ENCODE results near the gene FUZ. TPM values are rescaled to one million over a fixed set of nuclear protein-coding genes. Genes with fewer than 3 reads are reported as not detected.

Gene FUZ
- total RNA-seq, 1 donor from 2014 or later: 10.8 TPM

DNA sequence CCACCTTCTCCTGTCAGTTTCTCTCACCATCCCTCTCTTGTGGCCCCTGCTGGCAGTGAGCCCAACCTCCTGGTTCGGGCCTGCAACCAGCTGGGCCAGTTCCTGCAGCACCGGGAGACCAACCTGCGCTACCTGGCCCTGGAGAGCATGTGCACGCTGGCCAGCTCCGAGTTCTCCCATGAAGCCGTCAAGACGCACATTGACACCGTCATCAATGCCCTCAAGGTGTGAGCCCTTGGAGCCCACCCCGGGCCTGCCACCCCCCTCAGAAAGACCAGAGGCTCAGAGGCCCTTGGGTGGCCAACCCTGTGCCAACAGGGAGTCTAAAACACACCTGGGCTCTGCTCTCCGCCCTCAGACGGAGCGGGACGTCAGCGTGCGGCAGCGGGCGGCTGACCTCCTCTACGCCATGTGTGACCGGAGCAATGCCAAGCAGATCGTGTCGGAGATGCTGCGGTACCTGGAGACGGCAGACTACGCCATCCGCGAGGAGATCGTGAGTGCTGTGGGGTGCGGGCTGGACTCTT lies 13.8 kb downstream of the FUZ start:
- H3K27me3 Mint-ChIP-seq (ENCODE audit: low read depth): no peaks in the 10 kb centered on the region
- no peaks in the 10 kb centered on the region for H3K9me3 Mint-ChIP-seq (ENCODE audit: low read depth)
- peaks cover 8% of the 10 kb centered on the region for H3K4me1 Mint-ChIP-seq (ENCODE audit: low read depth)
- peaks cover 38% of the 10 kb centered on the region for H3K36me3 Mint-ChIP-seq (ENCODE audit: low read depth)
- no peak overlapping the region for H3K4me3 Mint-ChIP-seq (ENCODE audit: unreplicated experiment)
- DNase-seq (ENCODE audit: low spot score): no peak
- TF ChIP-seq, protein P1, sequence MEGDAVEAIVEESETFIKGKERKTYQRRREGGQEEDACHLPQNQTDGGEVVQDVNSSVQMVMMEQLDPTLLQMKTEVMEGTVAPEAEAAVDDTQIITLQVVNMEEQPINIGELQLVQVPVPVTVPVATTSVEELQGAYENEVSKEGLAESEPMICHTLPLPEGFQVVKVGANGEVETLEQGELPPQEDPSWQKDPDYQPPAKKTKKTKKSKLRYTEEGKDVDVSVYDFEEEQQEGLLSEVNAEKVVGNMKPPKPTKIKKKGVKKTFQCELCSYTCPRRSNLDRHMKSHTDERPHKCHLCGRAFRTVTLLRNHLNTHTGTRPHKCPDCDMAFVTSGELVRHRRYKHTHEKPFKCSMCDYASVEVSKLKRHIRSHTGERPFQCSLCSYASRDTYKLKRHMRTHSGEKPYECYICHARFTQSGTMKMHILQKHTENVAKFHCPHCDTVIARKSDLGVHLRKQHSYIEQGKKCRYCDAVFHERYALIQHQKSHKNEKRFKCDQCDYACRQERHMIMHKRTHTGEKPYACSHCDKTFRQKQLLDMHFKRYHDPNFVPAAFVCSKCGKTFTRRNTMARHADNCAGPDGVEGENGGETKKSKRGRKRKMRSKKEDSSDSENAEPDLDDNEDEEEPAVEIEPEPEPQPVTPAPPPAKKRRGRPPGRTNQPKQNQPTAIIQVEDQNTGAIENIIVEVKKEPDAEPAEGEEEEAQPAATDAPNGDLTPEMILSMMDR (IDR thresholded peaks at IDR 0.05): no peak
- H3K27ac Mint-ChIP-seq (ENCODE audit: unreplicated experiment): no peak overlapping the region

DNA sequence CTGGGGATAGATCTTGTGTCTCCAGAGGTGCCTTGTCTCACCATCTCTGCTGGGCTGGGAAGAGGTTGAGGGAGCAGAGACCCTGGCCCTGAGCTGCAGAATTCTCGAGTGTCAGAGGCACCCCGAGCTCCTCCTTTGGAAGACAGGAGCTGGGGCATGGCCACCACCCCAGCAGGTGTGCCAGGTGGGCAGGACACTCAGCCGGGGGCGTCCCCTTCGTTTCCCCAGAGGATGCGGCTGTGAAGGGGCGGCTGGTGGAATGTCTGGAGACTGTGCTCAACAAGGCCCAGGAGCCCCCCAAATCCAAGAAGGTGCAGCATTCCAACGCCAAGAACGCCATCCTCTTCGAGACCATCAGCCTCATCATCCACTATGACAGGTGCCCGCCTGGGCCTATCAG lies 14.5 kb downstream of the FUZ start:
- Mint-ChIP-seq H3K27me3 (ENCODE audit: low read depth) (no peaks in the 10 kb centered on the region), H3K36me3 (ENCODE audit: low read depth) (peaks cover 38% of the 10 kb centered on the region), H3K27ac (ENCODE audit: unreplicated experiment) (no peak overlapping the region), H3K4me3 (ENCODE audit: unreplicated experiment) (no peak overlapping the region), H3K4me1 (ENCODE audit: low read depth) (peaks cover 8% of the 10 kb centered on the region), H3K9me3 (ENCODE audit: low read depth) (no peaks in the 10 kb centered on the region)
- DNase-seq (ENCODE audit: low spot score): no peak
- TF ChIP-seq, protein P1 (IDR thresholded peaks at IDR 0.05): no peak

DNA sequence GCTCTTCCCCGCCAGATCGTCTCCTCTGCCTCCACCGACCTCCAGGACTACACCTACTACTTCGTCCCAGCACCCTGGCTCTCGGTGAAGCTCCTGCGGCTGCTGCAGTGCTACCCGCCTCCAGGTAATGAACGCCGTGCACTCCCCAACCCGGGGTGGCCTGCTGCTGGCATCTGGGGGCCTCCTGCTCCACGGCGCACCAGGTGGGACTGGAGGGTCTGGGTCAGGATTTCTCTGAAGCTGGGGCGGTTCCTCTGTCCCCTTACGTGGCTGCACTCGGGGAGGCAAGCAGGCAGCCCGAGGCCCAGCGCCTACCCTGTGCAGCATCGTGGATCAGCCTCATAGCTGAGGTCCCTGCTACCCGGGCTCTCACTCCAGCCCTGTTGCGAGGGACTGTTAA lies 17.5 kb downstream of the FUZ start:
- no peaks in the 10 kb centered on the region for H3K27me3 Mint-ChIP-seq (ENCODE audit: low read depth)
- TF ChIP-seq, protein P1 (IDR thresholded peaks at IDR 0.05): no peak
- peaks cover 3% of the 10 kb centered on the region for H3K4me1 Mint-ChIP-seq (ENCODE audit: low read depth)
- no peak for DNase-seq (ENCODE audit: low spot score)
- no peak overlapping the region for H3K4me3 Mint-ChIP-seq (ENCODE audit: unreplicated experiment)
- no peaks in the 10 kb centered on the region for H3K9me3 Mint-ChIP-seq (ENCODE audit: low read depth)
- H3K36me3 Mint-ChIP-seq (ENCODE audit: low read depth): peaks cover 36% of the 10 kb centered on the region
- H3K27ac Mint-ChIP-seq (ENCODE audit: unreplicated experiment): no peak overlapping the region

DNA sequence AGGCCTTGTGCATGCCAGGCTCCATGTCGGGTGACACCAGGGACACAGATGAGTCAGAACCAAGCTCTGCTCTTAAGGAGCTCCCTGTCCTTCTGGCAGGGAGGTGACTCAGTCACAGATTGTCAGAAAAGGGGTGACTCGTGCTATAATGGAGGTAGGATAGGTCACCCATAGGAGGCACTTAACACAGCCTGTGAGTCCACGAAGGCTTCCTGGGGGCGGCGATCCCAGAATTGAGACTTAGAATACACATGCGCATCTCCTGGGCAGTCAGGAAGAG lies 19.6 kb downstream of the FUZ start:
- H3K27me3 Mint-ChIP-seq (ENCODE audit: low read depth): no peaks in the 10 kb centered on the region
- TF ChIP-seq, protein P1 (IDR thresholded peaks at IDR 0.05): no peak
- H3K36me3 Mint-ChIP-seq (ENCODE audit: low read depth): peaks cover 31% of the 10 kb centered on the region
- DNase-seq (ENCODE audit: low spot score): no peak
- H3K4me1 Mint-ChIP-seq (ENCODE audit: low read depth): peaks cover 3% of the 10 kb centered on the region
- H3K9me3 Mint-ChIP-seq (ENCODE audit: low read depth): no peaks in the 10 kb centered on the region
- peak overlapping the region; percentile 59 for H3K27ac Mint-ChIP-seq (ENCODE audit: unreplicated experiment)
- no peak overlapping the region for H3K4me3 Mint-ChIP-seq (ENCODE audit: unreplicated experiment)

DNA sequence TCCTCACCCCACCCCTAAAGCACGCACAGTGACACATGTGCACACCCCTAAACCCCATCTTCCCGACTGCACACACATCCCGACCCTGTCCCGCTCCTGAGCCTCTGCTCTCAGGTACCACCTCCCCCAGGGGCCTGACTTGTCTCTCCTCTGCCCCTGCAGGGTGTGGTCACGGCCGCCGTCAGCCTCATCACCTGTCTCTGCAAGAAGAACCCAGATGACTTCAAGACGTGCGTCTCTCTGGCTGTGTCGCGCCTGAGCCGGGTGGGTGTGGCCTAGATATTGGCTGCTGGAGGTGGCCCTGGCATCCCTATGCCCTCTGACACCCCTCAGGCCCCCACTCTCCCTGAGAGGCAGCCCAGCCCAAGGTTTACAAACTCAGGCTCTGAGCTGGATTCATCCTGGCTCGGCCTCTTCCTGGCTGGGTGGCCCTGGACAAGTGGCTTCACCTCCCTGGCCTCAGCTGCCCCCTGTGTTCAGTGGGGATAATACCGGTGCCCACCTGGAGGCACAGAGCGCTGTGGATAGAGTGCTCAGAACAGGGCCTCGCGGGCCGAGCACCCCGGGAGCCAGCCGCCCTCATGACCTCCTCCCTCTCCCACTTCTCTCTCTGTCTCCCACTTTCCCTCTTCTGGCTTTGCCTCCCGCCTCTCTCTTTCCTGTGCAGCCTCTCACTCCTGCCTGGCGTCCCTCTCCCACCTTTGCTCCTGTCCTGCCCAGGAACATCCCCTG lies 20.1 kb downstream of the FUZ start:
- Mint-ChIP-seq H3K9me3 (ENCODE audit: low read depth) (no peaks in the 10 kb centered on the region), H3K36me3 (ENCODE audit: low read depth) (peaks cover 32% of the 10 kb centered on the region), H3K27me3 (ENCODE audit: low read depth) (no peaks in the 10 kb centered on the region), H3K4me3 (ENCODE audit: unreplicated experiment) (no peak overlapping the region), H3K27ac (ENCODE audit: unreplicated experiment) (peak overlapping the region; percentile 59), H3K4me1 (ENCODE audit: low read depth) (peaks cover 3% of the 10 kb centered on the region)
- TF ChIP-seq, protein P1 (IDR thresholded peaks at IDR 0.05): no peak
- DNase-seq (ENCODE audit: low spot score): no peak
